NCI-H2107 (cell line): ENCODE measurements around the gene TPD52L2.
"Not testable (repeated sequence)": the region's sequence is repeated elsewhere in the genome, so short reads cannot be mapped to it uniquely, and the experiment has no call there.

ENCODE experiments used
- DNase-seq: peaks from one replicate; lab custom pipeline; 2025; lab: John Stamatoyannopoulos, UW

Gene TPD52L2

DNA sequence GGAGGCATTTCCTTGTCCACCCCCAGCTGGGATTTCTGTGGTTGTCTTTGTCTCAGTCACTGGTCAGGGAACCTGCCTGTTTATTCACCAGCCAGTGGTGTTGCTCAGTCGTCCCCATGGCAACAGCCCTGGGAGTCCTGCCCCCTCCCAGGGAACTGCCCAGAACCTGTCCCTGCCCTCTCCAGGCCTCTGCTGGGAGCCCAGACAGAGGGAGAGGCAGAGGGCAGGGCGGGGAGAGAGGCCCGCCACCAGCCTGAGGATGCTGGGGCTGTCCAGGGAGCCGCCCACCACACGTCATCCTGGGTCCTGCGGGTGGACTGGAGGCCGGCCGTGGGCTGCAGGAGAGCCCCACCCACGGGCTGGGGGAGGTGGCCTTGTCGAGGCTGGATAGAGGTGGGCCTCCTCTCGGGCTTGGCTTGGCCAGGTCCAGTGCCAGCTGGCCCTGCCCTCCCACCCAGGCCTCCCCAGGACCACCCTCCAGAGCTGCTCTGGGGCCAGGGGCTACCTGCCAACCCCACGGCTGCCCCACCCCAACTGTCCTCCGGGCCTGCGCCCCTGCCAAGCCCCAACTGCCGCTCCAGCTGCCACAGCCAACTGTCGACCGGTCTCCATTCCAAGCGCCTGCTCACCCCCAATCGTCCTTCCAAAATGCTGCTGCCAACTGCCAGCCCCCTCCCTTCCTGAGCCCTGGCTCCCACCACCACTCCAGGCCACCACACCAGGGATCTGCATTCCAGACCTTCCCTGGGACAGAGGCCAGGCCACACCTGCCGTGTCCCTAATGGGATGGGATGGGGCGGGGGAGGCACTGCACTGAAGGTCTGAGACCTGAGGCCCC is 29.8 kb upstream of the TPD52L2 start:
- DNase-seq, result peak; percentile 47

DNA sequence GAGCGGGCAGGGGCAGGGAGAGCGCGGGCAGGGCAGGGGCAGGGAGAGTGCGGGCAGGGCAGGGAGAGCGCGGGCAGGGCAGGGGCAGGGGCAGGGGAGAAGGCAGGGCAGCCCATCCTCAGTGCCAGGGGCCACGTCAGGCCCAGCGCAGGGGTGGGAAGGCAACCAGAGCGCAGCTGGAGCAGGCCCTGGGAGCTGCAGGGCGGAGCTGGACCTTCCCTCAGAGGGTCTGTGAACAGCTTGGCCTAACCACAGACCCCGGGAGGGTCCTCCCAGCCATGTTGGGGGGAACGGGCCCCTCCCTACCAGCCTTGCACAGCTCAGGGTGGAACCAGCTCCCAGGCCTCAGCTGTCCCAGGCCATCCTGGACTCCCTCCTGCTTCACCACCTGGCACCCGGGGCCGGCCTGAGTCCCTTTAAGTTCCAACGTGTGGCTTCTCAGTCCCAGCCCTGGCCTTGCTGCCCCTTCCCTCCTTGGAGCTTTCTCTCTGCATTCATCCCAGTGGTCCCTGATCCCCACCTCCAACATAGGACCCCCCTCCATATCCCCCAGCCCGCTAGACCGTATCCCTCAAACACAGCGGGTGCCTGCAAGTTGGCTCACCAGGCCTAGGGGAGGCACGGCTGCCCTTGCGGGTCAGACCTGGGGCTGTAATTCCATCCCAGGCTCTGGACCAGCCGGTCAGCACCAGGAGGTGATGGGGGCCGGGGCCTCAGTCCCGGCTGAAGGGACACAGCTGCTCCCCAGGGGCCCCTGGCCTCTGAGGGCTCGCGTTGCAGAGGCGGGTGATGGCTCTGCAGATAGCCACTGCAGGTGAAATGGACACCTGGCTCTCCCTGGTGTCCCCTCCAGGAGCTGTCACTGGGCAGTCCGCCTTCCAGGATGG is 28.4 kb upstream of the TPD52L2 start:
- no peak for DNase-seq

DNA sequence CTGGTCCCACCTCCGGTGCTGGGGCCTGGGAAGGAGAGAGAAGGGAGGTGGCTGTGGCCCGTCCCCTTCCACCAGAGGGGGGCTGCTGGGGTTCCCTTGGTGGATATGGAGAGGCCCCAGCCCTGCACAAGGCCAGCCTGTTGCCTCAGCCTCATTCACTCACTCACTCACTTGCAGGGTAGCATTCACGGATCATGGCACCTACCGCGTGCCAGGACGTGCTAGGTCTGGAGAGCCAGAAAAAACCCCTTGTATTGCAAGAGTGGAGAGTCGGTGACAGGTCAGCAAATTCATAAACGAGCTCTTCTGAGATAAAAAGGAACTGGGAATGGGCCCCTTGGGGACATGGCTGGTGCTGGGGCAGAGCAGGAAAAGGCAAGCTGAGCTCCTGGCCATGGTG is 27.6 kb upstream of the TPD52L2 start:
- DNase-seq, result no peak

DNA sequence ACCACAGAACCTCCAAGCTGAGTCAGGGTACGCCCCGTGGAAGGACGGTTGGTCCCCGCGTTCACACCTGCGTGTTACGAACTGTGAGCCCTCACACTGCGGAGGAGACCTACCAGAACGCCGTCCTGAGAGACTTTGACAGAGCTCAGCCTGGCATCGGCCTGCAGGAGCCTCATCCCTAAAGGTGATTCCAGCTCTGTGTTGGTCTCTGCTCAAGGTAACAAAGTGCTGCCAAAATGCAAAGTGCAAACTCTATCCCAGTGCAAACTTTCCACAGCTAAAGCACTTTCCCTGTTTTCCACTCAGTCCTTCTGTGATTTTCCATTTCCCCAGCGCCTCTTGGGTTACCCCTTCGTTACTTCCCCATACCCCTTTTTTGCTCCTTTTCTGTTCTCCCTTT is 25.4 kb upstream of the TPD52L2 start:
- no peak for DNase-seq

DNA sequence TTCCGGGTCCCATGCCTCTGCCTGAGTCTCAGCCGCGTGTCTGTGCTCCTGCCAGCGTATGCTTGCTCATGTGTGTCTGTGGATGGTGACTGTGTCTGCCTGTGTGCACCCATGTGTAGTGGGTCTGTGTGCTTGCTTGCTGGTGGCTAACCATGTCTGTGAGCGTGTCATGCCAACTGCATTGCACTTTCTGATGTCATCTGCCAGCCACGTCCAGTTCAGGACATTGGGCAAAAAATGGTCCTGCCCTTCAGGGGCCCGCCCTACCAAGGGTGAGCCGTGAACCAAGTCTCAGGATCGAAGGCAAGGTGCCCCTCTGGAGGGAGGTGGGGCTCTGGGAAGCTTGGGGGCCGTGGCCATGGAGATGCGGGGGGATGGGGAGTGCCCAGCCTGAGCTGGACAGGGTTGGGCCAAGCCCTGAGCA is 24.7 kb upstream of the TPD52L2 start:
- no peak for DNase-seq

- DNase-seq, result no peak
Measured at GRCh38 chr20:63842258-63842657, 22.8 kb upstream of the TPD52L2 start.

DNA sequence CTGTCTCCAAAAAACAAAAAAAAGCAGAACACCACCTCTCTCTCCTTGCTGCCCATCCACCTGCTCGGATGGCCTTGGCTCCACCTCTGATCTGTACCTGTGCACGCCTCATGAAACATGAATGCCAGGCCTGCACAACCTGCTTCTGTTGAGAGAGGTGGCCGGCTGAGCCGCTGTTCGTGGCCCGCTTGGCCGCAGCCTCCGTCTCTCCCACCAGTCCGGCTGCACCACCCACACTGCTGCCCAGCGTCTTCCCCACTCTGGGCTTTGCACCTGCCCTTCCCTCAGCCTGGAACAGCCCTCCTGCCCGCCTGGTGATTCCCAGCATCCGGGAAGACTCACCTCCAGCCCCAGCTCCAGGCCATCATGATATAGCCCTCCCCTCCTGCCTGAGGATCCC is 21.8 kb upstream of the TPD52L2 start:
- DNase-seq, result no peak

- no peak for DNase-seq
Measured at GRCh38 chr20:63843778-63844177, 21.3 kb upstream of the TPD52L2 start.

DNA sequence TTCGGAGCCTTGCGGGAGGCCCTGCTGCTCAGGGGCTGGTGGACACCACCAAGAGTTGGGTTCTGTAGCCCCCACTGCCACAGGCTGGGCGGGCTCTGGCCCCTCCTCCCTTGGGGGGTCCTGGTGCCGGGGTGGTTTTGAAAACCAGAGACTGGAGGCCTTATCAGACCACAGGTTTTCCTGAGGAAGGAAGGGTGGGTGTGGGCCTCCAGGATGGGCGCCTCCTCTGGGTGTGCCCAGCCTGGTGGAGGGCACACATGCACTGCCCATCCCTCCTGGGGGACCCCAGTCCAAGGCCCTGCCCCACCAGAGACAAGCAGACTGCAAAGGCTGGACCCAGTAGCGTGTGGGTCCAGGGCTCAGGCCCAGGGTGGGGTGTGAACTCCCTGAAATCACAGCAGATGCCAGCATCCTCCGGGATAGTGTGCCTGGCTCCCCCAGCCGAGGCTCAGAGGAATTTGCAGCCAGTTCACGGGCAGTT is 20.5 kb upstream of the TPD52L2 start:
- no peak for DNase-seq

- no peak for DNase-seq
Measured at GRCh38 chr20:63846128-63846771, 18.8 kb upstream of the TPD52L2 start.

DNA sequence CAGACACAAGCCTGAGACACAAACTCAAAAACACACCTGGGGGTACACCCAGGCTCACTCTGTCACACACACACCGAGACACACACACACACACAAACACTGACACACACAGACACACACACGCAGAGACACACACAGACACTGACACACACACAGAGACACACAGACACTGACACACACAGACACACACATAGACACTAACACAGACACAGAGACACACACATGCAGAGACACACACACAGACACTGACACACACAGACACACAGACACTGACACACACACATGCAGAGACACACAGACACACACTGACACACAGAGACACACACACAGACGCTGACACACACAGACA is 18.2 kb upstream of the TPD52L2 start:
- no peak for DNase-seq

DNA sequence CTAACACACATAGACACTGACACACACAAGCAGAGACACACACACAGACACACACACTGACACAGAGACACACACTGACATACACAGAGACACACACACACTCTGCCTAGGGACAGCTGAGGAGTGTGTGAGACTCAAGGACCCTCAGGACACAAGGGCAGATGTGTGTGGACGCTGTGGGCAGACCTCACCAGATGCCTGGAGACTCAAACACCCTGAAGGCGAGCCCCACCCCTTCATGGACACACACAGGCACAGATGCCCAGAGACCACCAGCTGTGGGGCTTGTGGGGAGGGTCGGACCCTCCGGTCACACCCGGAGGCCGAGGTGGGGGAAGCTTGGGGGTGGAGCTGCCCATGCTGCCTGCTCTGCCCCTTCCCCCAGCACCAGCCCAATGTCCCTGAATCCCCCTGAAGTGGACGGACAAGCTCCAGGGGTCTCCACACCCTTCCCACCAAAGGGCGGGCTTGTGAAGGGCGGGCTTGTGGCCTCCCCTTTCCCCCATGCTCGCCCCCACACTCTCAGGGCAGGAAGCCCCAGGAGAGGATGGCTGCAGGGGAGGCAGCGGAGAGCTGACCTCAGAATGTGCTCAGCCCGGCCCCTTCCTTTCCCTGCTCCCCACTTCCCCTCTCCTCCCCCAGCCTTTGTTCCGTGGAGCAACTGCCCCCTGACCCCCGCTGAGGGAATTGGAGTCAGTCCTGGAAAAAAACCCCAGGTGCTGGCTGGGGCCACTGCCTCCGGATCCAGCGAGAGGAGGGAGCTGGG is 17.6 kb upstream of the TPD52L2 start:
- DNase-seq, result no peak

- no peak for DNase-seq
Measured at GRCh38 chr20:63848003-63848911, 16.8 kb upstream of the TPD52L2 start.

GRCh38 chr20:63850689-63851547 is 14.2 kb upstream of the TPD52L2 start:
- no peak for DNase-seq

GRCh38 chr20:63851548-63851943 is 13.5 kb upstream of the TPD52L2 start:
- DNase-seq, result not testable (repeated sequence)

DNA sequence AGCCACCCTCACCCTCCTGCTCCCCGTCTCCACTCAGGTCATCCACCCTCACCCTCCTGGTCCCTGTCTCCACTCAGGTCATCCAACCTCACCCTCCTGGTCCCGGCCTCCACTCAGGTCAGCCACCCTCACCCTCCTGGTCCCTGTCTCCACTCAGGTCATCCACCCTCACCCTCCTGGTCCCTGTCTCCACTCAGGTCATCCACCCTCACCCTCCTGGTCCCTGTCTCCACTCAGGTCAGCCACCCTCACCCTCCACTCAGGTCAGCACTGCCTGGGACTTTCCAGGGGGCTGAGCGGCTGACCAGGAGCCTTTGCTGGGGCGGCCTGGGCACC is 11.4 kb upstream of the TPD52L2 start:
- DNase-seq, result not testable (repeated sequence)

- DNase-seq, result no peak
Measured at GRCh38 chr20:63854069-63854765, 10.9 kb upstream of the TPD52L2 start.

DNA sequence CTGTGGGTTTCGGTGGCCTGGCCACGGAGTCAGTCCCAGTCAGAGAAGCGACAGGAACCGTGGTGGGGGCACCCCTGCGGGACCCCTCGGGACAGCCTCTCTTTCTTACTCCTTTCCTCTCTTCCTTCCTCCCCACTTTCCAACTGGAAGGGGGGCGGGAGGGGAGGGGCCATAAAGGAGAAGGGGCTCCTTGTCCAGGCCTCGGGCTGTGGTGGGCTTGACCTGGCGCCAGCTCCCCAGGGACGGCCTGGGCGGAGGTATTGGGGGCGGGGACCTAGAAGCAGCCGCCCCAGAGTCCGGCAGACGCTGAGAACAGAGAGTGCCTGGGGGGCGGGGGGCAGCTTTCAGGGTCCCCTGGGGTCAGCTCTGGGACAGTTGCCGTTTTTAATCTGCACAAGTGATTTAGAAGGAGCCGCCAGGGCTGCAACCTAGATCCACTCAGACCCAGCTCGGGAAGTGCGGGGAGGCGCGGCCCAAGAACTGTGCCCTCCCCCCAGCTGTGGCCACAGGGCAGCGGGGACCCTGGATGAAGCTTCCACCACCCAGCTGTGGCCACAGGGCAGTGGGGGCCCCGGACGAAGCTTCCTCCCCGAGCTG is 10.2 kb upstream of the TPD52L2 start:
- no peak for DNase-seq
